Stimulated activated CD4-positive, alpha-beta T cell treated with anti-CD3 and anti-CD28 coated beads, Interleukin-15, amount 100 ng/mL, for 48 hours (primary cell): Measurements from ENCODE around the gene KCNK7.
"Not testable (repeated sequence)": the region's sequence is repeated elsewhere in the genome, so short reads cannot be mapped to it uniquely, and the experiment has no call there.

Source experiments
- DNase-seq, 2 donors: peaks; one replicate each; pipeline ENCODE4 v3.0.0-alpha.2; 2020; ENCODE audit warnings: low read depth in 2 of 2

KCNK7 gene, protein sequence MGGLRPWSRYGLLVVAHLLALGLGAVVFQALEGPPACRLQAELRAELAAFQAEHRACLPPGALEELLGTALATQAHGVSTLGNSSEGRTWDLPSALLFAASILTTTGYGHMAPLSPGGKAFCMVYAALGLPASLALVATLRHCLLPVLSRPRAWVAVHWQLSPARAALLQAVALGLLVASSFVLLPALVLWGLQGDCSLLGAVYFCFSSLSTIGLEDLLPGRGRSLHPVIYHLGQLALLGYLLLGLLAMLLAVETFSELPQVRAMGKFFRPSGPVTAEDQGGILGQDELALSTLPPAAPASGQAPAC

DNA sequence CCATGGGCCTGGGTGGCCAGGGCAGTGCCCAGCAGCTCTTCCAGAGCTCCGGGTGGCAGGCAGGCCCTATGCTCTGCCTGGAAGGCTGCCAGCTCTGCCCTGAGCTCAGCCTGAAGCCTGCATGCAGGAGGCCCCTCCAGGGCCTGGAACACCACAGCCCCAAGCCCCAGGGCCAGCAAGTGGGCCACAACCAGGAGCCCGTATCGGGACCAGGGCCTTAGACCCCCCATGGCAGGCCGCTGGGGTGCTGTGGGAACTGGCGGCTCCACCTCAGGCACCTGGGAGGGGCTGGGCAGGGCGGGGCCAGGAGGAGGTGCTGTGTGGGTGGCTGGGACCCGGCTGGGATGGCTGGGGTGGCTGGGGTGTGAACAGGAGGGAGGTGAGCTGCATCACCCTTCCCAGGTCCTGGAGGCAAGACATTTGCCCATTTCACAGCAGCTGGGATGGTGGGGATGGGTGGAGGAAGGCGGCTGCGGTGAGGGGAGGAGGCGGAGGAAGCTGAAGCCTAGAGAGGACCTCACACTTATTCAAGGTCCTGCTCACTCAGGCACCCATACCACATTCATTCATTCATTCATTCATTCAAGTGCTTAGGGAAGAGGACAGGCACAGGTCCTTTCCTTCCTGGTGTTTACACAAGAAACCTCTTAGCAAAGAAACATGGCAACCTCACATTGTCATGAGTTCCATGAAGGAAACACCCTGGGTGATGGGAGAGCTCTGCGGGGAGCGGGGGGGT lies at the start of gene KCNK7:
Gene KCNK7, minus strand, starts transcription at position 258 of the 739 bp plus-strand sequence. Its CDS starts 28 bp downstream, at position 230.
- DNase-seq, result no peak

DNA sequence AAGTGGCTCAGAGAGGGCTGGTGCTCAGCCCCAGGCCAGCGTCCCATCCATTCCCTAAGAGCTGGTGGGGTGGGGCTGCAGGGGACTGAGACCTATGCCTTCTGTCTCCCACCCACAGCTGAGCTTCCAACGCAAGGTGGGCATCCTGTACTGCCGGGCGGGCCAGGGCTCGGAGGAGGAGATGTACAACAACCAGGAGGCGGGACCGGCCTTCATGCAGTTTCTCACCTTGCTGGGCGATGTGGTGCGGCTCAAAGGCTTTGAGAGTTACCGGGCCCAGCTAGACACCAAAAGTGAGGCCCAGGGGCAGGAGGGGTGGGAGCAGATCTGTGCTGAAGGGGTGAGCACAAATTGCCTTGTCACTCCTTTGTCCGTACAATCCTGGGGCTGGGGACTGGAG lies 49.2 kb upstream of the KCNK7 start:
- DNase-seq, result no peak

DNA sequence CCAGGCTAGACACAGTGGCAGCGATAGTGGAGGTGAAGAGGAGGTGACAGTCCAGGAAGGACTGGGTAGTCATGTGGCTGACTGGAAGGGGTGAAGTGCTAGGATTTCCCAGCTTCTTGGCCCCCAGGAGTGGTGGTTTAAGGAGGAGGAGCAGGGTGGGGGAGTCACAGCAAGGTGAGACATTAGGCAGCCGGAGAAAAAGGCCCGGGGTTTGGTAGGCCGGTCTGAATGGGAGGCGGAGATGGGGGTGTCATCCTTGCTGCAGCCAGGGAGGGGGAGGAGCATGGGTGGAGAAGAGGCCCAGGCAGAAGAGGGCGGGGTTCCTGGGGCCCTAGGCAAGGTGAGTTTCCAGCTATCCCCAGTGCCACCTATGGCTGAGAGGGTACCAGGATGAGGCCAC lies 48.4 kb upstream of the KCNK7 start:
- no peak for DNase-seq

DNA sequence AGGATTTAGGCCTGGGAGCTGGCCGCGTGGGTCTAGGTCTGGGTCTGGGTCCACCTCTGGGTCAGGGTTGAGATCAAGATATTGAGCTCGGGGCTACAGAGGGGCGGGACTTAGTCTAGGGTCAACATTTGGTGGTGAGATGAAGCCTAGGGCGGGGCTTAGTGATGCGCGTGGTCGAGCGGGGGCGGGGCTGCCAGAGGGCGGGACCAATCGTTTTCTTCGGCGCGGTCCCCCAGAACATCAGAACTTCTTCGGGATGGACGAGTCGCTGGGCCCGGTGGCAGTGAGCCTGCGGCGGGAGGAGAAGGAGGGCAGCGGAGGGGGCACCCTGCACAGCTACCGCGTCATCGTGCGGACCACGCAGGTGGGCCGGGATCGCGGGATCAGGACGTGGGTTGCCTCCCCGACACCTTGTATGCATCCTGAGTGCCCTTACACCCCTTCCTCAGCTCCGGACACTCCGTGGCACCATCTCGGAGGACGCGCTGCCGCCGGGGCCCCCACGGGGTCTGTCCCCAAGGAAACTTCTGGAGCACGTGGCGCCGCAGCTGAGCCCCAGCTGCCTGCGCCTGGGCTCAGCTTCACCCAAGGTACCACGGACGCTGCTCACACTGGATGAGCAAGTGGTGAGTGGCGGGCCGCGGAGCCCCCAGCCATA lies 46.5 kb upstream of the KCNK7 start:
- no peak for DNase-seq

DNA sequence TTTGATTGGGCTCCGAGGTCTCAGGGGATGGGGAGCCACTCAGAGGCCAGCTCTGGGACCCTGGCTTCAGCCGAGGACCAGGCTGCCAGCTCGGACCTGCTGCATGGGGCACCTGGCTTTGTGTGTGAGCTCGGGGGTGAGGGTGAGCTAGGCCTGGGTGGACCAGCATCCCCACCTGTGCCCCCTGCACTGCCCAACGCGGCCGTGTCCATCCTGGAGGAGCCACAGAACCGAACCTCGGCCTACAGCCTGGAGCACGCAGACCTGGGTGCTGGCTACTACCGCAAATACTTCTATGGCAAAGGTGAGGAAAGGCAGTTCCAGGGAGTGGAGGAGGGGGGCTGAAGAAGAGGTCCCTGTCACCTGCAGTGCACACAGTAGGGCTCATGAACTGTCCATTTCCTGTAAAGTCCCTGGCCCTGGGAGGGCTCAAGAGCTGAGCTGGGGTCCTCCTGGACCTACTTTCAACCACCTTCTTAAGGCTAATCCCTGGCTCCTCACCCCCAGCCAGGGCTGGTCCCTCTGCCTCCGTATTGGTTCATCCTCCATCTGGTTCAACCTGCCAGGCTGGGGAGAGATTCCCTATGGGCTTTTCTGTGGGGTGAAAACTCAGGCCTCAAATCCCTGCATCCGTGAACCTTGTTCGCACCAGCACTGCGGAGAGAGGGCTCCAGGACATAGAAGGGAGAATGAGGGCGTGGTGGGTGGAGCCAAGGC lies 45.9 kb upstream of the KCNK7 start:
- DNase-seq, result no peak

DNA sequence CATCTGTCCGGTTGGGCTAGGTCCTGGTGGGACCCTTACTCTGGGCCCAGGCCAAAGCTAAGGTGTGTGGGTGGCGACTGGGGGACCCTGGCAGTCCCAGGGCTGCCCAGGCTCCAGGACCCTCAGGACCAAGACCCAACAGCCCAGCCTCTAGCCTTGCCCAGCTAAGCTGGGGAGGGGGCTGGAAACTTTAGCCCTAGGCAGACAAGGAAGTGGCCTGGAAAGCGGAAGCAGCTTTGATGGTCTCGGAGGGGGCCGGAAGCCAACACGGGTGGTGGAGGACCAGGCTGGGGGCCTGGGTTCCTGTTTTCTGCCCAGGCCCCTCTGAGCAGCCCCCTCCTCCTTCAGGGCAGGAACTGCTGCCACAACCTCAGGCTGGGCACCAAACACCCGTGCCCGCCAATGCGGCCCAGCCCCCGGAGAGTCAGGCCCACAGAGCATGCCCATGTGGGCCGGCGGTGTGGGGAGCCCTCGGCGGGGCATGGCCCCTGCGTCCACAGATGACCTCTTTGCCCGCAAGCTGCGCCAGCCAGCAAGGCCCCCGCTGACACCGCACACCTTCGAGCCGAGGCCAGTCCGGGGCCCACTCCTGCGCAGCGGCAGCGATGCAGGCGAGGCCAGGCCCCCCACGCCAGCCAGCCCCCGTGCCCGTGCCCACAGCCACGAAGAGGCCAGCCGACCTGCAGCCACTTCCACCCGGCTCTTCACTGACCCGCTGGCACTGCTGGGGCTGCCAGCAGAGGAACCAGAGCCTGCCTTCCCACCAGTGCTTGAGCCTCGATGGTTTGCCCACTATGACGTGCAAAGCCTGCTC lies 45.1 kb upstream of the KCNK7 start:
- DNase-seq, result no peak

DNA sequence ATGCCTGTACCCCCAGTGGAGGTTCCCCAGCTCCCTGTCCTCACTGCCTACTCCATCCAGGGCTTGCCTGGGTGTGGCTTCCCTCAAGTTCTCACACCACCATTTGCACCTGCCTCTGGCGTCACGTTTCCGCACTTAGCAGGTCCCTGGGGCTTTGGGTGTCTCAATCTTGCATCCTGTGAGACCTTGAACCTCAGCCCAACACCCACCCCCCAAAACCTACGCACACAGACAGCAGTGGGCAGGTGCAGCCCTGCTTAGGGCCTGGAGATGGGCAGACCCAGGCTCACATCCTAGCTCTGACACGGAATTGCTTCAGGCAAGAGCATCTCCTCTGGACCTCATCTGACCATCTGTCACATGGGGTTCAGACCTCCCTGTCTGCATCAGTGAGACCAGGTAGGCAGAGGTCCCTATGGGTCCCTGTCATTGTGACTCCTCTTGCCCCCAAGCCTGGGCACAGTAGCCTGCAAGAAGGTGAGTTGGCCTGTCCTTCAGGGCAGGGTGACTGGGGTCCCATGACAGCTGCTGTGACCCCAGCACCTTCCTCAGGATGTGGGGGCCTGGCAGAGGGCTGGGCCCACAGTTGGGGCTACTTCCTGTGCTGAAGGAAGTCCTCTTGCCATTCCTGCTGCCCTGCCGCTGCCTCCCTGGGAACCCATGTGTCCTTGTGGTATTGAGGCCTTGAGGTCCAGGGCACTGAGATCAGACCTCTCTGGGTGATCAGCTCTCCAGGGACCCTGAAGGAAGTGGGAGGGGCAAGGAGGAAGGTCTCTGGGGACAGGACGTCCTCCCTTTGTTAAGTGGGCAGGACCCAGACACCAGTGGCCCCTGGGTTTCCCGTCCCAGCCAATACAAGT lies 44.3 kb upstream of the KCNK7 start:
- no peak for DNase-seq

DNA sequence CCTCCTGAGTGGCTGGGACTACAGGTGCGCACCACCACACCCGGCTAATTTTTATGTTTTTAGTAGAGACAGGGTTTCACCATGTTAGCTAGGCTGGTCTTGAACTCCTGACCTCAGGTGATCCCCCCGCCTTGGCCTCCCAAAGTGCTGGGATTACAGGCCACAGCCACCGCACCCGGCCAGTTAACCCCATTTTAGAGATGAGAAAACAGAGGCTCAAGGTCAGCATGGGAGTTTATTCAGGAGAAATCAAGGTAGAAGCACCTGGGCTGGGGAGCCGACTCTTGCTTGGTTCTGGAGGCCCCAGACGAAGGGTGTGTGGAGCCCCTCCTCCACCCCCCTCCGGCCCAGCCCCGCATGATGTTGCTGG lies 43.6 kb upstream of the KCNK7 start:
- not testable (repeated sequence) for DNase-seq

DNA sequence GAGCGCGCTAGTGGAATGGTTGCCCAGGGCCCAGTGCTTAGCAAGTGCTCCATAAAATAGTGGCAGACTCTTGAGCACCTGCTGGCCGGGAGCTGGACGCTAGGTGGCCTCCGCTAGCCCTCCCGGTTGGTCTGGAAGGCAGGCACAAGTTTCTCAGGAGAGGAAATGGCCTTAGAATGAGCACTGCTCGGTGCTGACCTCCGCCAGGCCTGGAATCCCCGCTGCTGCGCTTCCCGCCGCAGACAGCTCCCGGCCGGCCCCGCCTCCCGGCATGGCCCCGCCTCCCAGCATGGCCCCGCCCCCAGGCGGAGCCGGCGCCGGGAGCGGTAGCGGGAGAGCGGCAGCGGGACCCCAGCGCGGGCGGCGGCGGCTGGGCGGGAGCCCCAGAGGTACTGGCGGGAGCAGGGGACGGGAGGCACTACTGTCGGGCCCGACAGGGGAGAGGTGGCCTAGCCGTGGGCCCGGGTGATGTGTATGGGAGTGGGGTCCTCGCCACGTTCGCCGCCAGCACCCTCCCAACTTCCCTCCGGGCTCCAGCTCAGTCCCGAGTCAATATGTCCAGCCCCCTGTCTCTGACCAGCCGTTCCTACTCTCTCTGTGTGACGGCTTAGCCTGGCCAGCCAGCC lies 42.3 kb upstream of the KCNK7 start, which contains the start of gene SIPA1:
Gene SIPA1, plus strand, starts transcription at position 308 of the 626 bp plus-strand sequence. CDS start 2,821 bp downstream, outside the sequence.
- DNase-seq, result peak; percentile 45 to 66

DNA sequence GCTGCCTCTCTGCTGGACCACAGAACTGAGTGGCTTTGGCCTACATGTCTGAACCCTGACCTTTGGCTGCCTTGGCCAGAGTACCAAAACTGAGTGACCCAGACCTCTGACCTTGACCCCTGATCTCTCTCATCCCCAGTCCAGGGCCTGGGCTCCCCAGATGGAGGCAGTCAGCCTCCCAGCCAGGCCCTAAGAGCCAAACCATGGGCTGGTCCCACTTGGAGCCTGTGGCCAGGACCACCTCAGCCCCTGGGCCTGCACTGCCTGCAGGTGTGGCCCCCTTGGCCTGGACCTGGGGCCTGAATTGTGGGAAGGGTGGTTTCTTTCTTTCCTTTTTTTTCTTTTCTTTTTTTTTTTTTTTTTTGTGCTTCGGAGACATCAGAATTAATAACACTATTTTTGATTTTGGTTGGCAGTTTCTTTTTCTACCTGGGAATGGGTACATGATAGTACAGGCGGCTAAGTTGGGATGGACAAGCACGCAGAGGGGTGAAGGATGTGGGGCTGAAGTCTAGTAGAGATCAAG lies 41.5 kb upstream of the KCNK7 start:
- DNase-seq, result no peak

DNA sequence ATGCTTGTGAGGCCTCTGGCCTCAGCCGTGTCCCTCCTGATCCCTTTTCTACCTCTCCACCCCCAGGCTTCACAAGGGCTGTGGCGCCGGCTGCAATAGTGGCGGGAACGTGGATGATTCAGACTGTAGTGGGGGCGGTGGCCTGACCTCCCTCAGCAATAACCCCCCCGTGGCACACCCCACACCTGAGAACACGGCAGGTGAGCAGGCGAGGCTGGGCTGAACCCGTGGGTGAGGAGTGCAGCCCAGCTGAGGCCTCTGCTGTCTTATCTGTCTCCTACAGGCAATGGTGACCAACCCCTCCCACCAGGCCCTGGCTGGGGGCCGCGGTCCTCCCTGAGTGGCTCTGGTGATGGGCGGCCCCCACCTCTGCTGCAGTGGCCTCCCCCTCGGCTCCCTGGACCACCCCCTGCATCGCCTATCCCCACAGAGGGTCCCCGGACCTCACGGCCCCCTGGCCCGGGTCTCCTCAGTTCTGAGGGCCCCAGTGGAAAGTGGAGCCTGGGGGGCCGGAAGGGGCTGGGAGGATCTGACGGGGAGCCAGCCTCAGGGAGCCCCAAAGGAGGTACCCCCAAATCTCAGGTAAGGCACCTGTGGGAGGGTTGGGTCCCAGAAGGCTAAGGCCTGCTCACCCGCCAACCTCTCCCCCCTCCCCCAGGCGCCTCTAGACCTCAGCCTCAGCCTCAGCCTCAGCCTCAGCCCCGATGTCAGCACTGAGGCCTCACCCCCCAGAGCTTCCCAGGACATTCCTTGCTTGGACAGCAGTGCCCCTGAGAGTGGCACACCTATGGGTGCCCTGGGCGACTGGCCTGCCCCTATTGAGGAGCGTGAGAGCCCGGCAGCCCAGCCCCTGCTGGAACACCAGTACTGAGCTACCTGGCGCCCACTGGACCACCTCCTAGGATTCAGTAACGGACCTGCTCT lies 40.8 kb upstream of the KCNK7 start:
- no peak for DNase-seq

DNA sequence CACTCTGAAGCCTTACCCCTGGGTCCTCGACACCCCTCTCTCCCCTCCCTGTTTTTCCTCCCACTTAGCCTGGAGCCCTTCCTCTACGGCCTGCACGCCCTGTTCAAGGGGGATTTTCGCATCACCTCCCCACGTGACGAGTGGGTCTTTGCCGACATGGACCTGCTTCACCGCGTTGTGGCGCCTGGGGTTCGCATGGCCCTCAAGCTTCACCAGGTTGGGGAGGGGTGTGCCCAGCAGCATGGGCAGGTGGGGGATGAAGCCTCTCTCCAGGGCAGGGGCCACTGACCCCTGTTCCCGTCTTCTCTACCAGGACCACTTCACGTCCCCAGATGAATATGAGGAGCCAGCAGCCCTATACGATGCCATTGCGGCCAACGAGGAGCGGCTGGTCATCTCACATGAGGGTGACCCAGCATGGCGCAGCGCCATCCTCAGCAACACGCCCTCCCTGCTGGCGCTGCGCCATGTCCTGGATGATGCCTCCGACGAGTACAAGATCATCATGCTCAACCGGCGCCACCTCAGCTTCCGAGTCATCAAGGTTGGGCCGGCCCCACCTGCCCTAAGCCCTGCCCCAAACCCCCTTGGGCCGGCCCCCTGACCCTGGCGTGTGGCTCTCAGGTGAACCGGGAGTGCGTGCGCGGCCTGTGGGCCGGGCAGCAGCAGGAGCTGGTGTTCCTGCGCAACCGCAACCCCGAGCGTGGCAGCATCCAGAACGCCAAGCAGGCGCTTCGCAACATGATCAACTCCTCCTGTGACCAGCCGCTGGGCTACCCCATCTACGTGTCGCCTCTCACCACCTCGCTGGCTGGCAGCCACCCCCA lies 39.5 kb upstream of the KCNK7 start:
- DNase-seq, result no peak

DNA sequence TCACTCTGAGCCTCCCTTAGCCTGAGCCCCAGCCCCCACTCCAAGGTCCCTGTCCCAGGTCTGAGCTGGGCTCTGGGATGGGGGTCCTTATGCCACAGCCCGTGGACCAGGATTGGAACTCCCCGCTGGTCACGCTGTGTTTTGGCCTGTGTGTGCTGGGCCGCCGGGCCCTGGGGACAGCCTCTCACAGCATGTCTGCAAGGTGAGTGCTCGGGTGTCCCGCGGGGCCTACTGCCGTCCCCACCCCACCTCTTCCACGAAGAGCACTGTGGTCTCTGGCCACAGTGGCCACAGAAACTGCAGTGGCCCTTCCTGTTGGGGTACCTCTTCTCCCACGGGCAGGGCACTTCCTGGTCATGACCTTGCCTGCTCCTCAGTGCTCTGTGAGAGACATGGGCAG lies 38.8 kb upstream of the KCNK7 start:
- DNase-seq, result no peak

DNA sequence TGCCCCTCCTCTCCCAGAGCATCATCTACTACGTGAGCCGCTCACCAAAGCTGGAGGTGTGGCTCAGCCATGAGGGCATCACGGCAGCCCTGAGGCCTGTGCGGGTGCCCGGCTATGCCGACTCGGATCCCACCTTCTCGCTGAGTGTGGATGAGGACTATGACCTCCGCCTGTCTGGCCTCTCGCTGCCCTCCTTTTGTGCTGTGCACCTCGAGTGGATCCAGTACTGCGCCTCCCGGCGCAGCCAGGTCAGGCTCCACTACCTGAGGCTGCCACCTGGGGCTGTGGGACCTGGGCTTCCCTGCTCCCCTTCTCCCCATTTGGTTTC lies 38.5 kb upstream of the KCNK7 start:
- no peak for DNase-seq

DNA sequence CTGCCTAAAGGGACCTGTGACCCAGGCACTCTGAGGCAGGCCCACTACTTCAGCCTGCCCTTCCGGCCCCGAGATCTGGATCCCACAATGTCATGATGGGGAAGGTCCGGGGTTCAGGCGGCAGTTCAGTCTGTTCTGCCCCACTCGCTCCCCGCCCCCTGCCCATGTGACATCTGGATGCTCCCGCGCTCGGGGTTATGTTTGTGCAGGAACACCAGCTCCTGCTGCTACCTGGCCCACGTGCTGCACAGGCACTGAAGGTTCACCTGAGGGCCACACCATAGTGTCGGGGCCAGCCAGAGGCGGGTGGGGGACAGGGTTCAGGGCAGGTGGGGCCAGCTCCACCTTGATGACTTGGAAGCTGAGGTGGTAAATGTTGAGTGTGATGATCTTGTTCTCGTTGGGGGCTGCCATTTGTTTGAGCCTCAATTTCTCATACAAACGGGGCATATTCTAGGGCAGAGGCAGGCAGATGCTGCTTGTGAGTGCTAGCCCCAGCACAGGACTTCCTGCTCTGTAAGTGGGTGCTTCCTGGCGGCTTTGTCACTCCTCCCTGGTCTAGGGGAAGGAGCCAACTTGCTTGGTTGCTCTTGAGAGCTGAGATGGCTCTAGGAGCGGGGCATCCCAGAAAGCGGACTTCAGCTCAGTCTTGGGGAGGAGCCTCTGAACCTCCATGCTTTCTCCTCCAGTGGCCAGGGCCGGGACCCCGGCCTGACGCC lies 37.9 kb upstream of the KCNK7 start:
- DNase-seq, result no peak

DNA sequence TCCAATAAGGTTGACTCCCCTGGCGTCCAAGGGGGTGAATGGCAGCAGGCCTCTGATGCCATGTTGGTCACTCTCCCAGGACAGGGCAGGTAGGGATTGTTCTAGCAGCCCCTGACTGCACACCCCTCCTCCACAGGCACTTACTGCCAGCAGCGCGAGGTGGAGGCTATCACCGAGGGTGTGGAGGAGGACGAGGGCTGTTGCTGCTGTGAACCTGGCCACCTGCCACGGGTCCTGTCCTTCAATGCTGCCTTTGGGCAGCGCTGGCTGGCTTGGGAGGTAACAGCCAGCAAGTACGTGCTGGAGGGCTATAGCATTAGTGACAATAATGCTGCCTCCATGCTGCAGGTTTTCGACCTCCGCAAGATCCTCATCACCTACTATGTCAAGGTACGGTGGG lies 34.6 kb upstream of the KCNK7 start:
- no peak for DNase-seq

DNA sequence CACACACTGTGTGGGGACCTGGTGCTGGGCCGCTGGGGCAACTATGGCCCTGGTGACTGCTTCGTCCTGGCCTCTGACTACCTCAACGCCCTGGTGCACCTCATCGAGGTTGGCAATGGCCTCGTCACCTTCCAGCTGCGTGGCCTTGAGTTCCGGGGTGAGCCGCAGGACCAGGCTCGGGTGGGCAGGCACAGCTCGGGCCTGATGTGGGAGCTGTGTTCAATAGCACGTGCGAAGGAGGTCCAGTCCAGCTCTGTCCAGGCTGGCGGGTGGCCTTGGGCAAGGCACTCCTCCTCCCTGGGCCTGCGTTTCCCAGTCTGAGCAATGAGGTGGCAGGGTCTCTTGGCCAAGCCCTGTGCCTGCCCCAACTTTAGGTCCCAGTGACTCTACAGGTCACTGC lies 34.0 kb upstream of the KCNK7 start:
- no peak for DNase-seq
